ENCODE measurements around the gene PREX1.

- TF ChIP-seq POLR2A (IDR thresholded peaks at IDR 0.05; ENCODE audit: low read length) (no peak), GATA1 (IDR thresholded peaks at IDR 0.05; ENCODE audit: low read depth, low read length) (no peak)
Observed at GRCh38 chr20:48797275-48797825, 30.4 kb downstream of the PREX1 start.

Measured in erythroblast (primary cell).